Astrocyte (in vitro differentiated cells and primary cell): ENCODE results near the gene GJB6. TPM values are rescaled to one million over a fixed set of nuclear protein-coding genes. Genes with fewer than 3 reads are reported as not detected.

ENCODE experiments used
- DNase-seq: peaks from one replicate; pipeline ENCODE4 v3.0.0-alpha.2; 2010; ENCODE audit warnings: low read depth
- FAIRE-seq: peaks from 2 replicates; lab custom pipeline; 2011; peaks lifted over from hg19 to GRCh38; lab: Jason Lieb, UNC
- H2AFZ ChIP-seq: 2 replicates; pipeline ENCODE4 v1.6.0; 2012; ENCODE audit warnings: low read depth, low read length, inconsistent platforms
- H3K27ac ChIP-seq: 2 replicates; pipeline ENCODE4 v1.5.1; 2011; ENCODE audit warnings: low read depth, low read length, inconsistent platforms
- H3K27me3 ChIP-seq: 2 replicates; pipeline ENCODE4 v1.6.0; 2011; ENCODE audit warnings: low read length, inconsistent platforms; ENCODE audit not compliant: insufficient read depth
- H3K36me3 ChIP-seq: 2 replicates; pipeline ENCODE4 v1.5.1; 2011; ENCODE audit warnings: low read length, inconsistent platforms; ENCODE audit not compliant: insufficient read depth
- H3K4me1 ChIP-seq: 2 replicates; pipeline ENCODE4 v1.5.1; 2011; ENCODE audit warnings: low read length, inconsistent platforms; ENCODE audit not compliant: insufficient read depth
- H3K4me2 ChIP-seq: 2 replicates; pipeline ENCODE4 v1.6.0; 2012; ENCODE audit warnings: low read length, inconsistent platforms
- H3K4me3 ChIP-seq: 2 replicates; pipeline ENCODE4 v1.5.1; 2011; ENCODE audit warnings: low read depth, mild to moderate bottlenecking, low read length, inconsistent platforms; ENCODE audit not compliant: insufficient read depth
- H3K79me2 ChIP-seq: 2 replicates; pipeline ENCODE4 v1.6.0; 2012; ENCODE audit warnings: mild to moderate bottlenecking, low read length, inconsistent platforms; ENCODE audit not compliant: insufficient read depth
- H3K9ac ChIP-seq: 2 replicates; pipeline ENCODE4 v1.6.0; 2012; ENCODE audit warnings: mild to moderate bottlenecking, low read length, inconsistent platforms
- H3K9me3 ChIP-seq: 2 replicates; pipeline ENCODE4 v1.5.1; 2012; ENCODE audit warnings: low read depth, mild to moderate bottlenecking, low read length, inconsistent platforms; ENCODE audit not compliant: insufficient read depth
- H4K20me1 ChIP-seq: 2 replicates; pipeline ENCODE4 v1.6.0; 2012; ENCODE audit warnings: low read length, inconsistent platforms; ENCODE audit not compliant: insufficient read depth
- H3K27ac Mint-ChIP-seq: one replicate; pipeline ENCODE4 v1.8.0; 2021; ENCODE audit warnings: mild to moderate bottlenecking, mixed read lengths; ENCODE audit not compliant: unreplicated experiment
- H3K27me3 Mint-ChIP-seq: one replicate; pipeline ENCODE4 v1.8.0; 2021; ENCODE audit warnings: low read depth, mixed read lengths; ENCODE audit not compliant: unreplicated experiment
- H3K36me3 Mint-ChIP-seq: one replicate; pipeline ENCODE4 v1.8.0; 2021; ENCODE audit warnings: low read depth, mixed read lengths; ENCODE audit not compliant: unreplicated experiment
- H3K4me1 Mint-ChIP-seq: one replicate; pipeline ENCODE4 v1.8.0; 2021; ENCODE audit warnings: low read depth, mixed read lengths; ENCODE audit not compliant: unreplicated experiment
- H3K4me3 Mint-ChIP-seq: one replicate; pipeline ENCODE4 v1.8.0; 2021; ENCODE audit warnings: mild to moderate bottlenecking, moderate library complexity, mixed read lengths; ENCODE audit not compliant: unreplicated experiment
- H3K9me3 Mint-ChIP-seq: one replicate; pipeline ENCODE4 v1.8.0; 2021; ENCODE audit warnings: mild to moderate bottlenecking, mixed read lengths; ENCODE audit not compliant: unreplicated experiment
- CTCF ChIP-seq: IDR thresholded peaks from 2 replicates; pipeline ENCODE4 v1.5.1; 2011; ENCODE audit warnings: low read depth, mild to moderate bottlenecking, inconsistent platforms, low read length, moderate library complexity; ENCODE audit not compliant: insufficient read depth
- EZH2 ChIP-seq: IDR thresholded peaks from 2 replicates; pipeline ENCODE4 v1.6.1; 2012; ENCODE audit warnings: mild to moderate bottlenecking, low read length, inconsistent platforms; ENCODE audit not compliant: insufficient read depth
- total RNA-seq: library from RNA; stranded (reverse); gene quantifications from 2 replicates; pipeline ENCODE4 v1.2.1, GENCODE V29; 2021

Gene GJB6
- total RNA-seq, 1 donor from 2014 or later = not detected

GRCh38 chr13:20272588-20273171 is 40.6 kb upstream of the GJB6 start:
- Histone ChIP-seq H2AFZ (no peak overlapping the region), H3K4me1 (no peaks in the 10 kb centered on the region), H3K4me2 (no peak overlapping the region), H3K79me2 (no peaks in the 10 kb centered on the region), H3K27ac (no peak overlapping the region), H4K20me1 (no peaks in the 10 kb centered on the region), H3K36me3 (no peaks in the 10 kb centered on the region), H3K27me3 (peaks cover 4% of the 10 kb centered on the region), H3K9ac (no peak overlapping the region), H3K4me3 (no peak overlapping the region), H3K9me3 (peaks cover 2% of the 10 kb centered on the region)
- no peak for TF ChIP-seq EZH2
- TF ChIP-seq CTCF = no peak
- Mint-ChIP-seq H3K4me1 (peaks cover 11% of the 10 kb centered on the region), H3K27me3 (peaks cover 7% of the 10 kb centered on the region), H3K36me3 (no peaks in the 10 kb centered on the region), H3K4me3 (no peak overlapping the region), H3K27ac (no peak overlapping the region), H3K9me3 (peaks cover 10% of the 10 kb centered on the region)
- FAIRE-seq (no peak), DNase-seq (no peak)

- Mint-ChIP-seq H3K27ac (no peak overlapping the region), H3K4me1 (peaks cover 11% of the 10 kb centered on the region)
Measured at GRCh38 chr13:20272104-20272503, 40.0 kb upstream of the GJB6 start.

More at GRCh38 chr13:20272104-20272503, 40.0 kb upstream of the GJB6 start:
- H3K9ac ChIP-seq = no peak overlapping the region
- H3K9me3 ChIP-seq = peaks cover 2% of the 10 kb centered on the region
- no peak overlapping the region for H3K4me3 ChIP-seq
- H3K79me2 ChIP-seq = no peaks in the 10 kb centered on the region
- Mint-ChIP-seq H3K4me3 (no peak overlapping the region), H3K9me3 (peaks cover 10% of the 10 kb centered on the region), H3K27me3 (peaks cover 7% of the 10 kb centered on the region), H3K36me3 (no peaks in the 10 kb centered on the region)
- peaks cover 4% of the 10 kb centered on the region for H3K27me3 ChIP-seq
- H3K36me3 ChIP-seq = no peaks in the 10 kb centered on the region
- no peak overlapping the region for H2AFZ ChIP-seq
- H4K20me1 ChIP-seq = no peaks in the 10 kb centered on the region
- H3K4me1 ChIP-seq = no peaks in the 10 kb centered on the region
- TF ChIP-seq CTCF (no peak), EZH2 (no peak)
- no peak for DNase-seq
- FAIRE-seq = no peak
- H3K4me2 ChIP-seq = no peak overlapping the region
- H3K27ac ChIP-seq = no peak overlapping the region
